Esophagus squamous epithelium (tissue), 5 donors: ENCODE data around the gene TBK1. TPM values are rescaled to one million over a fixed set of nuclear protein-coding genes. Genes with fewer than 3 reads are reported as not detected.
A peak's percentile ranks its signal among the peaks of the same experiment; 100 is the strongest.

ENCODE experiments used
- DNase-seq: peaks from one replicate; lab custom pipeline; 2025; lab: John Stamatoyannopoulos, UW
- H3K27ac ChIP-seq, 4 donors: fragments of 200-600 bp; sonication (generic); one replicate each; pipeline ENCODE4 v1.5.1; 2016 to 2019; ENCODE audit warnings: mild to moderate bottlenecking in 1 of 4
- H3K27me3 ChIP-seq, 4 donors: fragments of 200-600 bp; sonication (generic); 1 replicate in 3 of 4; 2 replicates in 1 of 4; pipeline versions ENCODE4 v1.5.1 to v1.6.0; 2017 to 2021; ENCODE audit warnings: antibody characterized with exemption in 1 of 4
- H3K36me3 ChIP-seq, 3 donors: fragments of 200-600 bp; sonication (generic); one replicate each; pipeline ENCODE4 v1.5.1; 2016 to 2019
- H3K4me1 ChIP-seq, 3 donors: fragments of 200-600 bp; sonication (generic); one replicate each; pipeline ENCODE4 v1.5.1; 2017 to 2019
- H3K4me3 ChIP-seq, 4 donors: fragments of 200-600 bp; sonication (generic); 1 replicate in 3 of 4; 2 replicates in 1 of 4; pipeline ENCODE4 v1.5.1; 2016 to 2019; ENCODE audit warnings: mild to moderate bottlenecking in 2 of 4, moderate library complexity in 1 of 4
- H3K9me3 ChIP-seq, 3 donors: fragments of 200-600 bp; sonication (generic); one replicate each; pipeline ENCODE4 v1.5.1; 2016 to 2019
- CTCF ChIP-seq, 6 experiments: fragments of 450-650 bp in 4 of 6; fragments of 200-600 bp in 2 of 6; sonication (generic) in 2 of 6; IDR thresholded peaks; one replicate each; pipeline ENCODE4 v1.5.1; 2016 to 2019; ENCODE audit warnings: antibody characterized with exemption in 6 of 6, mild to moderate bottlenecking in 4 of 6, moderate library complexity in 4 of 6
- POLR2A ChIP-seq, 4 donors: fragments of 450-650 bp; IDR thresholded peaks; one replicate each; pipeline ENCODE4 v1.6.1; 2017; ENCODE audit warnings: antibody characterized with exemption in 4 of 4, mild to moderate bottlenecking in 4 of 4, moderate library complexity in 3 of 4
- WGBS, 2 donors: methylation state at CpG; one replicate each; pipeline ENCODE4 v1.1.5; 2018; 5-methylcytosine and 5-hydroxymethylcytosine counted together
- intact Hi-C: fragments of 100-400 bp; cut with DNase I; formaldehyde crosslinking; loops from one replicate; pipeline ENCODE4 v1.15.0; 2022
- total RNA-seq, 4 donors: library from RNA; depleted of rRNA; stranded (reverse); fragments of >200 nt; gene quantifications; one replicate each; pipeline ENCODE4 v1.1.0, GENCODE V29; 2016
- donor health status: DM: yes; HTN: yes; CAD: no.

TBK1 gene
- total RNA-seq, 4 donors from 2014 or later, result 12.5 to 25.7 (median 20.7) TPM

GRCh38 chr12:64457032-64457431 is 5.1 kb downstream of the TBK1 start:
- WGBS, 2 donors, result 63 to 67% methylated on average over 6 of the region's 6 CpGs
- Histone ChIP-seq H3K4me1 (peaks cover 7 to 67% (median 19%) of the 10 kb centered on the region in 3 donors), H3K36me3 (peaks cover 0 to 50% (median 0%) of the 10 kb centered on the region in 3 donors), H3K4me3 (no peak overlapping the region), H3K9me3 (no peaks in the 10 kb centered on the region), H3K27me3 (no peaks in the 10 kb centered on the region), H3K27ac (peak overlapping the region in 2 of 4 donors; percentile 5 to 9)
- intact Hi-C loops, result no loop called here
- DNase-seq, result no peak
- no peak for TF ChIP-seq POLR2A (IDR thresholded peaks at IDR 0.05)

GRCh38 chr12:64457466-64457865 is 5.5 kb downstream of the TBK1 start:
- TF ChIP-seq CTCF (IDR thresholded peaks at IDR 0.05) (no peak), POLR2A (IDR thresholded peaks at IDR 0.05) (no peak)
- Histone ChIP-seq H3K36me3 (peaks cover 0 to 53% (median 0%) of the 10 kb centered on the region in 3 donors), H3K27me3 (no peaks in the 10 kb centered on the region), H3K9me3 (no peaks in the 10 kb centered on the region), H3K27ac (peak overlapping the region in 2 of 4 donors; percentile 5 to 9), H3K4me3 (no peak overlapping the region), H3K4me1 (peaks cover 7 to 67% (median 19%) of the 10 kb centered on the region in 3 donors)
- intact Hi-C loops, result no loop called here
- 75 to 91% methylated on average over 3 of the region's 3 CpGs for WGBS, 2 donors
- no peak for DNase-seq

- Histone ChIP-seq H3K27ac (peak overlapping the region in 1 of 4 donors; percentile 9), H3K36me3 (peaks cover 0 to 56% (median 0%) of the 10 kb centered on the region in 3 donors), H3K27me3 (no peaks in the 10 kb centered on the region), H3K4me3 (no peak overlapping the region), H3K9me3 (no peaks in the 10 kb centered on the region), H3K4me1 (peaks cover 7 to 66% (median 19%) of the 10 kb centered on the region in 3 donors)
- TF ChIP-seq CTCF (IDR thresholded peaks at IDR 0.05) (no peak), POLR2A (IDR thresholded peaks at IDR 0.05) (no peak)
- no peak for DNase-seq
- WGBS, 2 donors, result 78 to 82% methylated on average over 4 of the region's 4 CpGs
- intact Hi-C loops, result no loop called here
Observed at GRCh38 chr12:64457923-64458322, 6.0 kb downstream of the TBK1 start.

GRCh38 chr12:64459394-64459891 is 7.5 kb downstream of the TBK1 start:
- H3K27me3 ChIP-seq, result no peaks in the 10 kb centered on the region
- intact Hi-C loops, result no loop called here
- WGBS, 2 donors, result 8 to 11% methylated on average over 3 of the region's 3 CpGs
- no peak for DNase-seq
- no peaks in the 10 kb centered on the region for H3K9me3 ChIP-seq
- peaks cover 7 to 51% (median 9%) of the 10 kb centered on the region in 3 donors for H3K4me1 ChIP-seq
- TF ChIP-seq CTCF (IDR thresholded peaks at IDR 0.05) (no peak), POLR2A (IDR thresholded peaks at IDR 0.05) (no peak)
- peaks cover 0 to 71% (median 0%) of the 10 kb centered on the region in 3 donors for H3K36me3 ChIP-seq
- peak overlapping the region in 3 of 4 donors; percentile 27 to 53 (median 28) for H3K4me3 ChIP-seq
- H3K27ac ChIP-seq, result peak overlapping the region; percentile 55 to 79 (median 62)

GRCh38 chr12:64461634-64462414 is 9.9 kb downstream of the TBK1 start:
- Histone ChIP-seq H3K4me3 (no peak overlapping the region), H3K36me3 (peaks cover 0 to 83% (median 0%) of the 10 kb centered on the region in 3 donors), H3K9me3 (no peaks in the 10 kb centered on the region), H3K27ac (no peak overlapping the region), H3K27me3 (no peaks in the 10 kb centered on the region), H3K4me1 (peaks cover 7 to 32% (median 9%) of the 10 kb centered on the region in 3 donors)
- WGBS, 2 donors, result 56 to 58% methylated on average over 2 of the region's 2 CpGs
- no peak for DNase-seq
- intact Hi-C loops, result no loop called here
- no peak for TF ChIP-seq CTCF (IDR thresholded peaks at IDR 0.05)
- TF ChIP-seq POLR2A (IDR thresholded peaks at IDR 0.05), result no peak
